CD14-positive monocyte (primary cell): ENCODE data around the gene GGN. TPM values are rescaled to one million over a fixed set of nuclear protein-coding genes. Genes with fewer than 3 reads are reported as not detected.

Experiments
- DNase-seq, 3 donors: peaks; one replicate each; pipeline ENCODE4 v3.0.0-alpha.2; 2011 to 2022
- H2AFZ ChIP-seq: 2 replicates; pipeline ENCODE4 v1.6.0; 2012; ENCODE audit warnings: mild to moderate bottlenecking, low read depth, low read length, inconsistent platforms; ENCODE audit not compliant: insufficient read depth, poor library complexity, severe bottlenecking
- H3K27ac ChIP-seq, 2 donors: 1 replicate in 1 of 2; 2 replicates in 1 of 2; pipeline ENCODE4 v1.5.1; 2012 to 2013; ENCODE audit warnings: low read length in 2 of 2, control low read depth in 1 of 2, inconsistent platforms in 1 of 2, low read depth in 1 of 2, mild to moderate bottlenecking in 1 of 2
- H3K27me3 ChIP-seq, 2 donors: one replicate each; pipeline versions ENCODE4 v1.6.0 to v1.6.1; 2011 to 2013; ENCODE audit warnings: low read length in 2 of 2; ENCODE audit not compliant: control insufficient read depth in 2 of 2, insufficient read depth in 2 of 2
- H3K36me3 ChIP-seq, 2 donors: replicated peaks in 1 of 2; 1 replicate in 1 of 2; 2 replicates in 1 of 2; pipeline versions ENCODE4 v1.5.1 to v1.6.1; 2012 to 2013; ENCODE audit warnings: low read length in 2 of 2, control low read depth in 1 of 2, inconsistent platforms in 1 of 2, mild to moderate bottlenecking in 1 of 2; ENCODE audit not compliant: insufficient read depth in 2 of 2, control insufficient read depth in 1 of 2
- H3K4me1 ChIP-seq, 2 donors: 1 replicate in 1 of 2; 2 replicates in 1 of 2; pipeline versions ENCODE4 v1.5.1 to v1.6.1; 2012 to 2013; ENCODE audit warnings: low read length in 2 of 2, control low read depth in 1 of 2, inconsistent platforms in 1 of 2, mild to moderate bottlenecking in 1 of 2, moderate library complexity in 1 of 2; ENCODE audit not compliant: insufficient read depth in 2 of 2, control insufficient read depth in 1 of 2
- H3K4me2 ChIP-seq: replicated peaks from 2 replicates; pipeline ENCODE3; 2012; ENCODE audit warnings: low read length, moderate library complexity, mild to moderate bottlenecking; ENCODE audit not compliant: poor library complexity, severe bottlenecking; ENCODE audit errors: extremely low read depth
- H3K4me3 ChIP-seq, 3 experiments: fragments of 200-600 bp in 1 of 3; sonication (generic) in 1 of 3; replicated peaks in 1 of 3; 1 replicate in 2 of 3; 2 replicates in 1 of 3; pipeline ENCODE4 v1.5.1; 2011 to 2013; ENCODE audit warnings: low read length in 3 of 3, mild to moderate bottlenecking in 3 of 3, control low read depth in 2 of 3, low read depth in 2 of 3, inconsistent platforms in 1 of 3, moderate library complexity in 1 of 3
- H3K79me2 ChIP-seq: 2 replicates; pipeline ENCODE4 v1.6.0; 2012; ENCODE audit warnings: mild to moderate bottlenecking, control low read depth, inconsistent platforms, low read length, moderate library complexity; ENCODE audit not compliant: insufficient read depth
- H3K9ac ChIP-seq: 2 replicates; pipeline ENCODE4 v1.6.0; 2017; ENCODE audit warnings: low read length, mild to moderate bottlenecking; ENCODE audit not compliant: insufficient read depth, poor library complexity, severe bottlenecking
- H3K9me3 ChIP-seq, 2 donors: replicated peaks in 1 of 2; 1 replicate in 1 of 2; 2 replicates in 1 of 2; pipeline versions ENCODE4 v1.5.1 to v1.6.1; 2012 to 2013; ENCODE audit warnings: low read length in 2 of 2, control low read depth in 1 of 2; ENCODE audit not compliant: control insufficient read depth in 1 of 2, insufficient read depth in 1 of 2
- H4K20me1 ChIP-seq: 2 replicates; pipeline ENCODE4 v1.6.0; 2012; ENCODE audit warnings: mild to moderate bottlenecking, low read length, control low read depth, moderate library complexity; ENCODE audit not compliant: insufficient read depth
- H3K27ac Mint-ChIP-seq, 7 donors: one replicate each; pipeline ENCODE4 v1.8.0; 2020; ENCODE audit warnings: mild to moderate bottlenecking in 7 of 7, mixed read lengths in 7 of 7, moderate library complexity in 6 of 7, inconsistent platforms in 2 of 7
- H3K27me3 Mint-ChIP-seq, 3 donors: one replicate each; pipeline ENCODE4 v1.8.0; 2021 to 2022; ENCODE audit warnings: low read depth in 3 of 3, mild to moderate bottlenecking in 3 of 3, mixed read lengths in 3 of 3, moderate library complexity in 3 of 3, inconsistent platforms in 1 of 3
- H3K36me3 Mint-ChIP-seq, 2 donors: one replicate each; pipeline ENCODE4 v1.8.0; 2020; ENCODE audit warnings: mixed read lengths in 2 of 2, inconsistent platforms in 1 of 2, mild to moderate bottlenecking in 1 of 2
- H3K4me1 Mint-ChIP-seq: one replicate; pipeline ENCODE4 v1.8.0; 2020; ENCODE audit warnings: mild to moderate bottlenecking, mixed read lengths
- H3K4me3 Mint-ChIP-seq, 2 donors: one replicate each; pipeline ENCODE4 v1.8.0; 2020; ENCODE audit warnings: mild to moderate bottlenecking in 2 of 2, mixed read lengths in 2 of 2, moderate library complexity in 1 of 2
- H3K9me3 Mint-ChIP-seq, 7 donors: one replicate each; pipeline ENCODE4 v1.8.0; 2020 to 2022; ENCODE audit warnings: mixed read lengths in 7 of 7, mild to moderate bottlenecking in 6 of 7, moderate library complexity in 6 of 7, inconsistent platforms in 2 of 7
- WGBS: methylation state at CpG from one replicate; pipeline ENCODE4 v1.1.5; 2013; ENCODE audit warnings: missing lambda C conversion rate; ENCODE audit not compliant: insufficient coverage; 5-methylcytosine and 5-hydroxymethylcytosine counted together
- intact Hi-C, 2 donors: fragments of 100-400 bp; cut with micrococcal nuclease; formaldehyde crosslinking; loops; one replicate each; pipeline versions ENCODE4 v1.15.0 to v1.15.1; 2023
- polyA plus RNA-seq, 3 donors: library from polyadenylated mRNA; depleted of rRNA in 1 of 3; unstranded in 2 of 3; stranded (reverse) in 1 of 3; fragments of 300-500 nt in 2 of 3; fragments of >200 nt in 1 of 3; fragmentation: Illumina TruSeq in 2 of 3; gene quantifications; 1 replicate in 2 of 3; 2 replicates in 1 of 3; pipeline ENCODE4 v1.2.3, GENCODE V29; 2012 to 2021
- TF ChIP-seq, protein P1 (sequence below): fragments of 200-600 bp; IDR thresholded peaks from one replicate; pipeline ENCODE4 v1.8.0; 2022; ENCODE audit warnings: antibody characterized with exemption, mild to moderate bottlenecking

Gene GGN
- polyA plus RNA-seq, 3 donors, result 0.12 to 0.56 TPM; not detected in 1

DNA sequence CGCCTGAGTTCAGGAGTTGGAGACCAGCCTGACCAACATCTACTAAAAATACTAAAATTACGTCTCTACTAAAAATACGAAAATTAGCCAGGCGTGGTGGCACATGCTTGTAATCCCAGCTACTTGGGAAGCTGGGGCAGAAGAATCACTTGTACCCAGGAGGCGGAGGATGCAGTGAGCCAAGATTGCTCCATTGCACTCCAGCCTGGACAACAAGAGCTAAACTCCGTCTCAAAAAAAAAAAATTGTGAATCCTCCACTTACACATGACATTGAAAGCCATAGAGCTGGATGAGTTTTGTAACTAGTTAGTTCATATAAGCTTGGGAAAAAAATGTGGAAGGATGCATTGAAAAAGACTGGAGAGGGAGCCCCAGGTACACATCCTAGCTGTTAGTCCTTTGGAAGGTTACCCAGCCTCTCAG lies 13.9 kb downstream of the GGN start:
- Histone ChIP-seq H3K4me1 (peaks cover 18 to 23% of the 10 kb centered on the region in 2 donors), H3K36me3 (peaks cover 4 to 27% of the 10 kb centered on the region in 2 donors), H3K79me2 (peaks cover 29% of the 10 kb centered on the region), H3K9ac (peak overlapping the region; percentile 95), H4K20me1 (peaks cover 27% of the 10 kb centered on the region), H3K27me3 (no peaks in the 10 kb centered on the region), H2AFZ (peak overlapping the region; percentile 85), H3K4me2 (peak overlapping the region; percentile 70), H3K9me3 (no peaks in the 10 kb centered on the region), H3K27ac (peak overlapping the region; percentile 39 to 92), H3K4me3 (peak overlapping the region; percentile 23 to 95 (median 27))
- Mint-ChIP-seq H3K4me1 (peaks cover 24% of the 10 kb centered on the region), H3K4me3 (peak overlapping the region; percentile 63 to 80), H3K9me3 (peaks cover 0 to 2% (median 0%) of the 10 kb centered on the region in 7 donors), H3K27ac (peak overlapping the region; percentile 86 to 97 (median 91)), H3K36me3 (peaks cover 7 to 29% of the 10 kb centered on the region in 2 donors), H3K27me3 (peaks cover 5 to 13% (median 8%) of the 10 kb centered on the region in 3 donors)
- no peak for DNase-seq
- WGBS, result 100% methylated on average over 1 of the region's 6 CpGs
- TF ChIP-seq, protein P1, sequence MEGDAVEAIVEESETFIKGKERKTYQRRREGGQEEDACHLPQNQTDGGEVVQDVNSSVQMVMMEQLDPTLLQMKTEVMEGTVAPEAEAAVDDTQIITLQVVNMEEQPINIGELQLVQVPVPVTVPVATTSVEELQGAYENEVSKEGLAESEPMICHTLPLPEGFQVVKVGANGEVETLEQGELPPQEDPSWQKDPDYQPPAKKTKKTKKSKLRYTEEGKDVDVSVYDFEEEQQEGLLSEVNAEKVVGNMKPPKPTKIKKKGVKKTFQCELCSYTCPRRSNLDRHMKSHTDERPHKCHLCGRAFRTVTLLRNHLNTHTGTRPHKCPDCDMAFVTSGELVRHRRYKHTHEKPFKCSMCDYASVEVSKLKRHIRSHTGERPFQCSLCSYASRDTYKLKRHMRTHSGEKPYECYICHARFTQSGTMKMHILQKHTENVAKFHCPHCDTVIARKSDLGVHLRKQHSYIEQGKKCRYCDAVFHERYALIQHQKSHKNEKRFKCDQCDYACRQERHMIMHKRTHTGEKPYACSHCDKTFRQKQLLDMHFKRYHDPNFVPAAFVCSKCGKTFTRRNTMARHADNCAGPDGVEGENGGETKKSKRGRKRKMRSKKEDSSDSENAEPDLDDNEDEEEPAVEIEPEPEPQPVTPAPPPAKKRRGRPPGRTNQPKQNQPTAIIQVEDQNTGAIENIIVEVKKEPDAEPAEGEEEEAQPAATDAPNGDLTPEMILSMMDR, result no peak
- intact Hi-C loops, result loop anchor here (1.0 to 5.0 kb wide), 4 partner anchors 38 to 142 kb away; partner anchors contain the start of genes KCNK6 (in 1 of the 2) and YIF1B (in 1 of the 2)

DNA sequence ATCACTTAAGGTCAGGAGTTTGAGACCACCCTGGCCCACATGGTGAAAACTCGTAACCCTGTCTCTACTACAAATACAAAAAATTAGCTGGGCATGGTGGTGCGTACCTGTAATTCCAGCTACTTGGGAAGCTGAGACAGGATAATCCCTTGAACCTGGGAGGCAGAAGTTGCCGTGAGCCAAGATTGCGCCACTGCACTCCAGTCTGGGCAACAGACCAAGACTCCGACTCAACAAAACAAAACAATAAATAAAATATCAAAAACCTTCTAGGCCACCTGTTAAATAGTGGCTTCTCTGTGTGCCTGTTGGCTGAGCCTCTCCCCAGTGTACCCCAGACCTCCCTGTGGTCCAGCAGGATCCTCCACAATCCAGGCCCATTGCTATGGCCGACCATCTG lies 16.8 kb downstream of the GGN start:
- H3K79me2 ChIP-seq, result peaks cover 14% of the 10 kb centered on the region
- H3K9me3 Mint-ChIP-seq, result peaks cover 0 to 1% (median 0%) of the 10 kb centered on the region in 7 donors
- H3K36me3 ChIP-seq, result peaks cover 0 to 1% of the 10 kb centered on the region in 2 donors
- H3K4me3 Mint-ChIP-seq, result no peak overlapping the region
- no peak overlapping the region for H3K27ac ChIP-seq
- H3K27me3 ChIP-seq, result no peaks in the 10 kb centered on the region
- H2AFZ ChIP-seq, result no peak overlapping the region
- peaks cover 16 to 19% of the 10 kb centered on the region in 2 donors for H3K4me1 ChIP-seq
- intact Hi-C loops, result loop anchor here in 1 of 2 donors (5.0 kb wide), 2 partner anchors 54 to 139 kb away; partner anchors contain the start of genes KCNK6 and YIF1B
- 69% methylated on average over 4 of the region's 6 CpGs for WGBS
- peaks cover under 1 to 2% of the 10 kb centered on the region in 2 donors for H3K36me3 Mint-ChIP-seq
- H3K27ac Mint-ChIP-seq, result no peak overlapping the region
- peaks cover 7% of the 10 kb centered on the region for H4K20me1 ChIP-seq
- H3K4me2 ChIP-seq, result no peak overlapping the region
- peaks cover 12 to 13% (median 13%) of the 10 kb centered on the region in 3 donors for H3K27me3 Mint-ChIP-seq
- TF ChIP-seq, protein P1, result no peak
- peaks cover 16% of the 10 kb centered on the region for H3K4me1 Mint-ChIP-seq
- no peak for DNase-seq
- no peak overlapping the region for H3K4me3 ChIP-seq
- H3K9ac ChIP-seq, result no peak overlapping the region
- no peaks in the 10 kb centered on the region for H3K9me3 ChIP-seq
